Endothelial cell of umbilical vein (primary cell): Measurements from ENCODE around the gene SLC35F3. TPM values are rescaled to one million over a fixed set of nuclear protein-coding genes. Genes with fewer than 3 reads are reported as not detected.

ENCODE experiments used
- BruUV-seq: library from RNA; stranded (reverse); fragments of 400-500 nt; replicated peaks from 2 replicates; lab custom pipeline; 2021; lab: Mats Ljungman, UMichigan
- CTCF ChIA-PET: fragments of 300-600, 350-600 bp; sonication (Branson Sonifier 250); formaldehyde crosslinking; loops from one replicate; lab custom pipeline; 2021; ENCODE audit warnings: antibody characterized with exemption, inconsistent platforms; lab: Charles Lee
- POLR2A ChIA-PET: fragments of 300-600, 350-600 bp; sonication (Branson Sonifier 250); formaldehyde crosslinking; loops from one replicate; lab custom pipeline; 2021; ENCODE audit warnings: antibody characterized with exemption, inconsistent platforms; lab: Charles Lee
- DNase-seq: peaks from one replicate; pipeline ENCODE4 v3.0.0-alpha.2; 2011; ENCODE audit warnings: low read depth, low spot score
- FAIRE-seq: peaks from 2 replicates; lab custom pipeline; 2011; peaks lifted over from hg19 to GRCh38; lab: Jason Lieb, UNC
- H2AFZ ChIP-seq: 2 replicates; pipeline ENCODE4 v1.6.0; 2012; ENCODE audit warnings: low read depth, low read length, control low read depth, inconsistent platforms
- H3K27ac ChIP-seq: 2 replicates; pipeline ENCODE4 v1.5.1; 2011; ENCODE audit warnings: low read depth, mild to moderate bottlenecking, control low read depth, low read length, moderate library complexity; ENCODE audit not compliant: insufficient read depth
- H3K27me3 ChIP-seq, 2 experiments: 2 replicates each; pipeline versions ENCODE4 v1.6.0 to v1.6.1; 2011; ENCODE audit warnings: low read length in 2 of 2, mixed read lengths in 1 of 2; ENCODE audit not compliant: control insufficient read depth in 2 of 2, insufficient read depth in 2 of 2
- H3K36me3 ChIP-seq, 2 experiments: 2 replicates in 1 of 2; 3 replicates in 1 of 2; pipeline ENCODE4 v1.5.1; 2011; ENCODE audit warnings: low read length in 2 of 2, mild to moderate bottlenecking in 1 of 2, moderate library complexity in 1 of 2; ENCODE audit not compliant: control insufficient read depth in 2 of 2, insufficient read depth in 2 of 2; ENCODE audit errors: extremely low read depth in 1 of 2
- H3K4me1 ChIP-seq: 3 replicates; pipeline ENCODE4 v1.5.1; 2011; ENCODE audit warnings: mild to moderate bottlenecking, low read length; ENCODE audit not compliant: control insufficient read depth, insufficient read depth; ENCODE audit errors: extremely low read depth
- H3K4me2 ChIP-seq: 2 replicates; pipeline ENCODE4 v1.6.1; 2011; ENCODE audit warnings: low read length, control low read depth, mixed read lengths; ENCODE audit not compliant: insufficient read depth
- H3K4me3 ChIP-seq, 3 experiments: fragments of 200-600 bp in 1 of 3; sonication (generic), shearing (Covaris generic) in 1 of 3; replicated peaks in 1 of 3; 2 replicates each; pipeline ENCODE4 v1.5.1; 2011 to 2016; ENCODE audit warnings: control low read depth in 3 of 3, low read length in 3 of 3, mild to moderate bottlenecking in 2 of 3, inconsistent platforms in 1 of 3, low read depth in 1 of 3, moderate library complexity in 1 of 3; ENCODE audit not compliant: insufficient read depth in 1 of 3
- H3K79me2 ChIP-seq: 2 replicates; pipeline ENCODE4 v1.6.0; 2012; ENCODE audit warnings: low read length, inconsistent platforms; ENCODE audit not compliant: control insufficient read depth, insufficient read depth
- H3K9ac ChIP-seq: replicated peaks from 2 replicates; pipeline ENCODE3; 2011; ENCODE audit warnings: low read length, control low read depth; ENCODE audit not compliant: insufficient read depth; ENCODE audit errors: extremely low read depth
- H3K9me1 ChIP-seq: replicated peaks from 3 replicates; pipeline ENCODE4 v1.6.0; 2011; ENCODE audit warnings: mild to moderate bottlenecking, low read length; ENCODE audit not compliant: control insufficient read depth, insufficient read depth; ENCODE audit errors: extremely low read depth
- H3K9me3 ChIP-seq: replicated peaks from 2 replicates; pipeline ENCODE4 v1.5.1; 2012; ENCODE audit warnings: low read length, inconsistent platforms; ENCODE audit not compliant: control insufficient read depth, insufficient read depth
- H4K20me1 ChIP-seq: replicated peaks from 2 replicates; pipeline ENCODE3; 2011; ENCODE audit warnings: mild to moderate bottlenecking, low read length; ENCODE audit not compliant: control insufficient read depth, insufficient read depth; ENCODE audit errors: extremely low read depth
- CTCF ChIP-seq, 2 donors: IDR thresholded peaks; 1 replicate in 1 of 2; 2 replicates in 1 of 2; pipeline ENCODE4 v1.5.1; 2011; ENCODE audit warnings: low read length in 2 of 2, mild to moderate bottlenecking in 2 of 2, moderate library complexity in 2 of 2, control low read depth in 1 of 2, inconsistent platforms in 1 of 2, low read depth in 1 of 2; ENCODE audit not compliant: insufficient read depth in 1 of 2; ENCODE audit errors: extremely low read depth in 1 of 2
- EZH2 ChIP-seq: IDR thresholded peaks from 2 replicates; pipeline ENCODE4 v1.6.1; 2012; ENCODE audit warnings: borderline replicate concordance, low read depth, mild to moderate bottlenecking, moderate library complexity, low read length, inconsistent platforms; ENCODE audit not compliant: severe bottlenecking
- FOS ChIP-seq: IDR thresholded peaks from 2 replicates; pipeline ENCODE4 v1.6.1; 2011; ENCODE audit warnings: mild to moderate bottlenecking, low read length, moderate library complexity, borderline replicate concordance; ENCODE audit not compliant: insufficient read depth
- GATA2 ChIP-seq: IDR thresholded peaks from 2 replicates; pipeline ENCODE4 v1.7.0; 2011; ENCODE audit warnings: low read depth, mild to moderate bottlenecking, moderate library complexity, mixed read lengths, low read length; ENCODE audit not compliant: insufficient read length, insufficient read depth
- JUN ChIP-seq: IDR thresholded peaks from 2 replicates; pipeline ENCODE4 v1.6.1; 2011; ENCODE audit warnings: borderline replicate concordance, low read depth; ENCODE audit not compliant: insufficient read length, insufficient read depth
- MAX ChIP-seq: IDR thresholded peaks from 2 replicates; pipeline ENCODE4 v1.6.1; 2011; ENCODE audit not compliant: insufficient read depth, insufficient read length
- MYC ChIP-seq: IDR thresholded peaks from one replicate; pipeline ENCODE4 v1.6.1; 2011; ENCODE audit warnings: mild to moderate bottlenecking, low read depth, low read length
- POLR2A ChIP-seq: IDR thresholded peaks from 2 replicates; pipeline ENCODE4 v1.6.1; 2012; ENCODE audit warnings: low read depth, mild to moderate bottlenecking, control low read depth, low read length
- POLR2AphosphoS5 ChIP-seq: IDR thresholded peaks from 2 replicates; pipeline ENCODE4 v1.6.1; 2012; ENCODE audit warnings: low read depth, mild to moderate bottlenecking, control low read depth, low read length, moderate library complexity; ENCODE audit not compliant: insufficient read depth
- dilution Hi-C: fragments of 300-500 bp; cut with MboI; formaldehyde crosslinking; loops from one replicate; pipeline ENCODE4 v1.15.0; 2019; ENCODE audit warnings: low sequenced_read_pairs; ENCODE audit not compliant: extremely low pct_ligation_motif_present
- intact Hi-C: fragments of 100-400 bp; cut with micrococcal nuclease; formaldehyde crosslinking; loops from one replicate; pipeline ENCODE4 v1.10.0; 2022
- polyA plus RNA-seq, 4 experiments: library from polyadenylated mRNA; depleted of rRNA in 3 of 4; stranded (reverse) in 3 of 4; unstranded in 1 of 4; fragments of >200 nt; gene quantifications; 2 replicates each; pipeline versions ENCODE4 v1.2.1 to v1.2.3, GENCODE V29; 2011 to 2012; ENCODE audit warnings: missing spikeins in 1 of 4
- total RNA-seq: library from RNA; stranded (reverse); gene quantifications from 2 replicates; pipeline ENCODE4 v1.2.3, GENCODE V29; 2021

SLC35F3 gene
- total and polyA plus RNA-seq, 2 donors (not counting 3 experiments of a cell fraction or from before 2014, with no cell fraction given) = not detected

DNA sequence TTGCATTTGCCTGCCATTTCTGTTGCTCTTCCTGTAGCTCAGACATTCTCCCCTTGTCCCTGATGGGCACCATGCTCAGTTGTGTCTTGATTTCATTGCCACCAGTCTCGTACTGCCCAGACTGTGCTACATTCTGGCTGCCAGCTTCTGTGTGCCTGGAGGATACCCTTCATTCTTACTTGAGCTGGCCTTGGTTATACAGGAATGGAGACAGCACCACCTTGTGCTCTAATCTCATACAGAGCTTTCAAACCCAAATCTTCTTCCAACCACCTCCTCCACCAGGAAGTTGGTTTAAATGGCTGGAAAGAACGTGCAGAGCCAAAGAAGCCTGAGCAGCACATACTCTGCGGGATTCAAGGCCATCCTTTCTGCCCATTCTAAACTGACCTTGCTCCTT is 165.3 kb downstream of the SLC35F3 start:
- H3K36me3 ChIP-seq = no peaks in the 10 kb centered on the region
- no peak overlapping the region for H3K4me2 ChIP-seq
- no peak for DNase-seq
- H3K27ac ChIP-seq = no peak overlapping the region
- ChIA-PET CTCF (interaction anchor here (1.0 kb wide), 1 partner anchor 765 kb away, joined by 3 read pairs; no protein-coding TSS in a partner anchor), POLR2A (no interaction called here)
- no peak for FAIRE-seq
- H3K4me3 ChIP-seq = no peak overlapping the region
- H4K20me1 ChIP-seq = no peaks in the 10 kb centered on the region
- H3K79me2 ChIP-seq = no peaks in the 10 kb centered on the region
- no peaks in the 10 kb centered on the region for H3K27me3 ChIP-seq
- H2AFZ ChIP-seq = no peak overlapping the region
- TF ChIP-seq FOS = no peak
- no peak for TF ChIP-seq GATA2
- no peak for TF ChIP-seq EZH2
- TF ChIP-seq POLR2AphosphoS5 = no peak
- no peak for TF ChIP-seq MAX
- no peak for TF ChIP-seq POLR2A
- no peak for TF ChIP-seq MYC
- TF ChIP-seq JUN = no peak
- no peak for TF ChIP-seq CTCF (IDR thresholded peaks at IDR 0.05; ENCODE audit: extremely low read depth in 1 of 2, insufficient read depth in 1 of 2, low read depth in 1 of 2, low read length in 2 of 2)
- H3K4me1 ChIP-seq = no peaks in the 10 kb centered on the region
- intact Hi-C loops = no loop called here
- no TSS peak for BruUV-seq
- no peaks in the 10 kb centered on the region for H3K9me3 ChIP-seq
- no peak overlapping the region for H3K9ac ChIP-seq
- dilution Hi-C loops = no loop called here
- no peaks in the 10 kb centered on the region for H3K9me1 ChIP-seq
